WTC11 (cell line): ENCODE data around the gene CSRNP3.

ENCODE experiments used
- CTCF ChIP-seq: fragments of 200-600 bp; IDR thresholded peaks from 2 replicates; pipeline ENCODE4 v1.8.0; 2022; ENCODE audit warnings: antibody characterized with exemption
- JUN ChIP-seq: sonication (generic); formaldehyde crosslinking; IDR thresholded peaks from 2 replicates; pipeline ENCODE4 v1.8.0; 2023; ENCODE audit warnings: mild to moderate bottlenecking, missing genetic modification reagents
- MAX ChIP-seq: sonication (generic); formaldehyde crosslinking; IDR thresholded peaks from 2 replicates; pipeline ENCODE4 v1.8.0; 2022; ENCODE audit warnings: mild to moderate bottlenecking, missing genetic modification reagents
- NFE2L1 ChIP-seq: sonication (generic); formaldehyde crosslinking; IDR thresholded peaks from 2 replicates; pipeline ENCODE4 v1.8.1; 2023; ENCODE audit warnings: missing genetic modification reagents
- ZNF121 ChIP-seq: sonication (generic); formaldehyde crosslinking; IDR thresholded peaks from 2 replicates; pipeline ENCODE4 v1.8.0; 2023; ENCODE audit warnings: missing genetic modification reagents
- ZNF416 ChIP-seq: fragments of 250-450 bp; sonication (Bioruptor Pico); IDR thresholded peaks from 2 replicates; pipeline ENCODE4 v1.9.0; 2021; ENCODE audit warnings: mild to moderate bottlenecking, inconsistent platforms
- TF ChIP-seq, protein P1 (sequence below): sonication (generic); formaldehyde crosslinking; IDR thresholded peaks from 2 replicates; pipeline ENCODE4 v1.8.0; 2023; ENCODE audit warnings: missing genetic modification reagents, mild to moderate bottlenecking, borderline replicate concordance
- TF ChIP-seq, protein P2 (sequence below): fragments of 250-450 bp; sonication (Bioruptor Pico); IDR thresholded peaks from 2 replicates; pipeline ENCODE4 v1.8.0; 2021; ENCODE audit warnings: mild to moderate bottlenecking

- no peak for TF ChIP-seq CTCF
- no peak for TF ChIP-seq JUN
- TF ChIP-seq NFE2L1 (CRISPR knock-in tag), result no peak
- no peak for TF ChIP-seq ZNF416 (CRISPR knock-in tag)
- TF ChIP-seq, protein P1, sequence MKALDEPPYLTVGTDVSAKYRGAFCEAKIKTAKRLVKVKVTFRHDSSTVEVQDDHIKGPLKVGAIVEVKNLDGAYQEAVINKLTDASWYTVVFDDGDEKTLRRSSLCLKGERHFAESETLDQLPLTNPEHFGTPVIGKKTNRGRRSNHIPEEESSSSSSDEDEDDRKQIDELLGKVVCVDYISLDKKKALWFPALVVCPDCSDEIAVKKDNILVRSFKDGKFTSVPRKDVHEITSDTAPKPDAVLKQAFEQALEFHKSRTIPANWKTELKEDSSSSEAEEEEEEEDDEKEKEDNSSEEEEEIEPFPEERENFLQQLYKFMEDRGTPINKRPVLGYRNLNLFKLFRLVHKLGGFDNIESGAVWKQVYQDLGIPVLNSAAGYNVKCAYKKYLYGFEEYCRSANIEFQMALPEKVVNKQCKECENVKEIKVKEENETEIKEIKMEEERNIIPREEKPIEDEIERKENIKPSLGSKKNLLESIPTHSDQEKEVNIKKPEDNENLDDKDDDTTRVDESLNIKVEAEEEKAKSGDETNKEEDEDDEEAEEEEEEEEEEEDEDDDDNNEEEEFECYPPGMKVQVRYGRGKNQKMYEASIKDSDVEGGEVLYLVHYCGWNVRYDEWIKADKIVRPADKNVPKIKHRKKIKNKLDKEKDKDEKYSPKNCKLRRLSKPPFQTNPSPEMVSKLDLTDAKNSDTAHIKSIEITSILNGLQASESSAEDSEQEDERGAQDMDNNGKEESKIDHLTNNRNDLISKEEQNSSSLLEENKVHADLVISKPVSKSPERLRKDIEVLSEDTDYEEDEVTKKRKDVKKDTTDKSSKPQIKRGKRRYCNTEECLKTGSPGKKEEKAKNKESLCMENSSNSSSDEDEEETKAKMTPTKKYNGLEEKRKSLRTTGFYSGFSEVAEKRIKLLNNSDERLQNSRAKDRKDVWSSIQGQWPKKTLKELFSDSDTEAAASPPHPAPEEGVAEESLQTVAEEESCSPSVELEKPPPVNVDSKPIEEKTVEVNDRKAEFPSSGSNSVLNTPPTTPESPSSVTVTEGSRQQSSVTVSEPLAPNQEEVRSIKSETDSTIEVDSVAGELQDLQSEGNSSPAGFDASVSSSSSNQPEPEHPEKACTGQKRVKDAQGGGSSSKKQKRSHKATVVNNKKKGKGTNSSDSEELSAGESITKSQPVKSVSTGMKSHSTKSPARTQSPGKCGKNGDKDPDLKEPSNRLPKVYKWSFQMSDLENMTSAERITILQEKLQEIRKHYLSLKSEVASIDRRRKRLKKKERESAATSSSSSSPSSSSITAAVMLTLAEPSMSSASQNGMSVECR (CRISPR knock-in tag), result no peak
- no peak for TF ChIP-seq MAX (CRISPR knock-in tag)
- TF ChIP-seq ZNF121 (CRISPR knock-in tag), result no peak
- TF ChIP-seq, protein P2, sequence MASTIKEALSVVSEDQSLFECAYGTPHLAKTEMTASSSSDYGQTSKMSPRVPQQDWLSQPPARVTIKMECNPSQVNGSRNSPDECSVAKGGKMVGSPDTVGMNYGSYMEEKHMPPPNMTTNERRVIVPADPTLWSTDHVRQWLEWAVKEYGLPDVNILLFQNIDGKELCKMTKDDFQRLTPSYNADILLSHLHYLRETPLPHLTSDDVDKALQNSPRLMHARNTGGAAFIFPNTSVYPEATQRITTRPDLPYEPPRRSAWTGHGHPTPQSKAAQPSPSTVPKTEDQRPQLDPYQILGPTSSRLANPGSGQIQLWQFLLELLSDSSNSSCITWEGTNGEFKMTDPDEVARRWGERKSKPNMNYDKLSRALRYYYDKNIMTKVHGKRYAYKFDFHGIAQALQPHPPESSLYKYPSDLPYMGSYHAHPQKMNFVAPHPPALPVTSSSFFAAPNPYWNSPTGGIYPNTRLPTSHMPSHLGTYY (CRISPR knock-in tag), result no peak
Observed at GRCh38 chr2:165427686-165428085, 41.8 kb upstream of the CSRNP3 start.
